GM12873 (cell line): Measurements from ENCODE around the gene GRB14.

ENCODE experiments used
- CTCF ChIP-seq: IDR thresholded peaks from 2 replicates; pipeline ENCODE4 v1.5.1; 2012; ENCODE audit warnings: low read depth, mild to moderate bottlenecking, moderate library complexity, low read length, control low read depth; ENCODE audit not compliant: insufficient read depth; ENCODE audit errors: missing control alignments

GRB14 gene

GRCh38 chr2:164620873-164621763 lies at the start of gene GRB14:
GRB14 (minus strand) TSS chr2:164621482; CDS start chr2:164621309, 173 bp downstream.
- no peak for TF ChIP-seq CTCF

GRCh38 chr2:164669291-164669690 lies 48.0 kb upstream of the GRB14 start:
- TF ChIP-seq CTCF, result no peak

GRCh38 chr2:164667566-164667965 lies 46.3 kb upstream of the GRB14 start:
- no peak for TF ChIP-seq CTCF

- no peak for TF ChIP-seq CTCF
Measured at GRCh38 chr2:164664070-164664469, 42.8 kb upstream of the GRB14 start.

- no peak for TF ChIP-seq CTCF
Measured at GRCh38 chr2:164662868-164663631, 41.8 kb upstream of the GRB14 start.

- TF ChIP-seq CTCF, result no peak
Measured at GRCh38 chr2:164662066-164662465, 40.8 kb upstream of the GRB14 start.

- no peak for TF ChIP-seq CTCF
Measured at GRCh38 chr2:164661349-164661748, 40.1 kb upstream of the GRB14 start.
